ENCODE measurements around the gene TRMT61B.

Gene TRMT61B

DNA sequence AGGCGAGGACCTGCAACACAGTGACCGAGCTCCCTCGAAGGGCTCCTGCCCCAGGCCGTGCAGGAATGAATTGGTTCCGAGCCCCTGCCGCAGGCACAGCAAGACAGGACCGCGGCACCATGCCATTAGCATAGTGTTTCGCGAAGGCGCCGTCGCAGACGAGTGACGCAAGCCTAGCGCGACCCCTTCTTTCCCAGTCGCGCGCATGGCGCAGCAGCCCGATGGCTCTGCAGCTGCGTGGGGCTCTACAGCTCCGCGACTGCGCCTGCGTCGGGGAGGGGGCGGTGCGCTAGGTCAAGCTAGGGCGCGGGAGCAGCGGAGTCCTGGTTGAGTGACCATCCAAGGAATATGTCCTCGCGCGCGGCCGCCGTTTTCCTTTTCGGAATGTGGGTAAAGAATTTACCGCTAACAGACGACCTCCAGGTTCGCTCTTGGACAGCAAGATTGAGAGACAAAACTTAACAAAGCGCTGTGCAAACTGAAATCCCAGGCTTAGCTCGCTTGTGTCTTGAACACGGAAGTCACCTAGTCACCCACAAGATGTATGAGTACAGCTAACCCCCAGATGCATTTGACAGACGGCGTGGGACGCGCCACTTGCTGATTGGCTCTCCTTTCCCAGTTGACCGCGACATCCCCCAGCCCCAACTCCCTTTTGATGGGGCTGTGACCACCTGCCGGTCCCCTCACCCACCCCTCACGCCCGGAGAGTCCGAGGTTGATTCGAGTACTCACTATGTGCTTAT, at the start of gene TRMT61B:
Gene TRMT61B (minus strand): TSS at position 164 of the 746 bp plus-strand sequence. CDS start 32 bp downstream, at position 132.
- peak; percentile 97 for DNase-seq (ENCODE audit: low spot score)

DNA sequence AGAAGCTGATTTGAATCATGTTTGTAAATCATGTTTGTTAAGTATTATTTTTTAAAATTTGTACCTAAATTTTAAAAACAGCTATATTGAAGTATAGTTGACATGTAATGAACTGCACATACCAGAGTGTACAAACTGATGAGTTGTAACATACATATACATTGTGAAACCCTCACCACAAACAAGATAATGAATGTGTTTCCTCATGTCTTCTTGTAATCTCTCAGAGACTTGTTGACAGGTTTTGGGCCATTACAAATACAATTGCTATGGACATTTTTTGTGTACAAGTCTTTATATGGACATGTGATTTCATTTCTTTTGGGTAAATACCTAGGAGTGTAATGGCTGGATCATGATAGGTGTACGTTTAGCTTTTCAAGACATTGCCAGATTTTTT, 45.8 kb upstream of the TRMT61B start:
- DNase-seq (ENCODE audit: low spot score), result no peak

DNA sequence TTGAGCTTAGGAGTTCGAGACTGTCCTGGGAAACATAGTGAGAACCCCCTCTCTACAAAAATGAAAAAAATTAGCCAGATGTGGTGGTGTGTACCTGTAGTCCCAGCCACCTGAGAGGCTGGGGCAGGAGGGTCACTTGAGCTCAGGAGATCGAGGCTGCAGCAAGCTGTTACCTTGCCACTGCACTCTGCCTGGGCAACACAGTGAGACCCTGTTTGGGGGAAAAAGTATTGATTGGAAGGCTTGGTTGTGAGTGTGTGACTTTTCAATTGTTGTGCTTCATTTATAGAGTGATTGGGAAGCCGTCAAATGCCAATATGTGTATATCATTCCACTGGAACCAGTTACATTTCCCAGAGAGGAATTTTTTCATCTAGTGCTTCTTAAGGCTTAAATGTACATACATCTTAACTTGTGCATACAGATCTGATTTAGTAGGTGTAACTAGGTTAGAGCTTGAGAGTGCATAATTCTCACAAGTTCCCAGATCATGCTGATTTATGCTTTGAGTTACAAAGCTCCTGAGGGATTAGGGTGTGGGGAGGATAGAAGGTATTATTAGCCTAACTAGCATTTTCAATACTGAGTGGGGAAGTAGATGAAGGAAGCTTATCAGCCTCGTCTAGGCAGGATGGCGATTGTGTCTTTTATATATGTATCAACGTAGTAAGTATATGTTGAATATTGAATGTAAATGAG, 39.7 kb upstream of the TRMT61B start:
- no peak for DNase-seq (ENCODE audit: low spot score)

DNA sequence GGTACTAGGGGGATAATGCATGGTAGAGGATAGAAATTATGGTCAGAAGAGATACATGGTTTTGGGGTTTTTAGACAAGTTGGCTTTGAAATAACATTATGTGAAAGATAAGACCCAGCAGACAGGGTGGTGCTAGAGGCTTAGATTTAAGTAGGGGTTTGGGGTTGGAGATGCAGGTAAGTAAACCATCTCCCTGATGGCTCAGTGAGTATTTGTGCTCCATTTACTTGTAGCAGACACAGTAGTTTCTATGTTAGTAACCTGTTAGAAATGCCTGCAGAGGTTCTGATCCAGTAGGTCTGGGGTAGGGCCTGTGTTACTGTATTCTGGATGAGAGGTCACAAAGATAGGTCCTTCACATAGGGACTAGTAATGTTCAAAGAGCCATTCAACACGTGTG, 38.1 kb upstream of the TRMT61B start:
- no peak for DNase-seq (ENCODE audit: low spot score)

DNA sequence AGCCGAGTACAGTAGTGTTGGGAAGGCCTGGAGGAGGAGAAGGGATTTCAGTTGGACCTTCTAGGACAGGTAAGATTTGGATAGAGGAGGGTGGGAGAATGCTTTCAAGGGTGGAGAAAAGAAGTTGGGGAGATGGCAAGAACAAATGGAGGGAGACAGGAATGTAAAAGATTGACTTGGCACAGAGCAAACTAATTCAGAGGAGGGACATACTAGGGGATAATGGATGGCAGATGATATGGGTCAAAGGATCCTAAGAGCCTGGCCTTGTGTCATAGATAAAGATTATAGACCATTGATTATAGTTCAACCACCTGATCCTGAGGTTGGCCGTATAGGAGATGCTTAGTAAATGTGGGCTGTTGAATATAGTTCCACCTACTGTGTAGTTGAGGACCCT, 36.7 kb upstream of the TRMT61B start:
- no peak for DNase-seq (ENCODE audit: low spot score)

DNA sequence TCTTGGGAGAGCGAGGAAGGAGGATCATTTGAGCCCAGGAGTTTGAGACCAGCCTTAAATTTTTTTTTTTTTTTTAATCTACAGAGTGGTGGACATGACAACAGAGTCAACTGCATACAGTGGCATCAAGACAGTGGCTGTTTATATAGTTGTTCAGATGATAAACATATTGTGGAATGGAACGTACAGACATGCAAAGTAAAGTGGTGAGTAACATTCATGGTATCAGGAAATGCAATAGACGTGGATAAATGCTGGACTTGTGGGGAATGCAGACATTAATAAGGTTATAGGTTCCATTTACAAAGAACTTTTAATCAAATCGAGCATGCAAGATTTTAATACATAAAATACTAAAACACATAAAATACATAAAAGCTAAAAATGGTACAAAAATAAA, 36.3 kb upstream of the TRMT61B start:
- DNase-seq (ENCODE audit: low spot score), result no peak

DNA sequence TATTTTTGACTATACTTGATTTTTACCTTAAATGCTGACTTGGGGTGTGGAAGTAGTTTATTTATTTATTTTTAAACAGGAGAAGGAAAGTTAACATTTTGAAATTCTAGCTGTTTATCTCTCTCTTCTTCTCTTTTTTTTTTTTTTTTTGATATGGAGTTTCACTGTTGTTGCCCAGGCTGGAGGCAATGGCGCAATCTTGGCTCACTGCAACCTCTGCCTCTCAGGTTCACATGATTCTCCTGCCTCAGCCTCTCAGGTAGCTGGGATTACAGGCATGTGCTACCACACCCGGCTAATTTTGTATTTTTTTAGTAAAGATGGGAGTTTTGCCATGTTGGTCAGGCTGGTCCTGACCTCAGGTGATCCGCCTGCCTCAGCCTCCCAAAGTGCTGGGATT, 35.4 kb upstream of the TRMT61B start:
- no peak for DNase-seq (ENCODE audit: low spot score)

DNA sequence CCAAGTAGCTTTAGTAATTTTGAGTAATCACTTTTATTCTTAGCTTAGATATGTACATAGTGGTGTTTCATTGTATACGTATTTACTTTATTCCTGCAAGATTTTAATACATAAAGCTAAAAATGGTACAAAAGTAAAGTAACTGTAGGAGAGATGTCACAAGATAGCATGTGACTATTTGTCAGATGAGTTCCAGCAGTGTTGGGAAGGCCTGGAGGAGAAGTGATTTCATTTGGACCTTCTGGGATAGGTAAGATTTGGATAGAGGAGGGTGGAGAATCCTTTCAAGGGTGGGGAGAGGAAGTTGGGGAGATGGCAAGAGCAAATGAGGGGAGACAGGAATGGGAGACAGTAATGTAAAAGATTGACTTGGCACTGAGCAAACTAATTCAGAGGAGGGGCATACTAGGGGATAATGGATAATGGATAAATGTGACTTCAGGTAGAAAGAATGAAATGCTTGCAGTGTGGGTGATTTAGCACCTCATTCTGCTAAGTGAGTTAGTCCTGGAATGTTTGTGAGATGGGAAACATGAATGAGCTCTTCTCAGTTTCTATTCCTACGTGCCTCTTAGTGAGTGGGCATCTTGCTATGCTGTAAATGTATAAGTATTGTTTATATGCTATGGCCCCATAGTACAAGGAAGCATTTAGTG, 34.8 kb upstream of the TRMT61B start:
- DNase-seq (ENCODE audit: low spot score), result no peak

DNA sequence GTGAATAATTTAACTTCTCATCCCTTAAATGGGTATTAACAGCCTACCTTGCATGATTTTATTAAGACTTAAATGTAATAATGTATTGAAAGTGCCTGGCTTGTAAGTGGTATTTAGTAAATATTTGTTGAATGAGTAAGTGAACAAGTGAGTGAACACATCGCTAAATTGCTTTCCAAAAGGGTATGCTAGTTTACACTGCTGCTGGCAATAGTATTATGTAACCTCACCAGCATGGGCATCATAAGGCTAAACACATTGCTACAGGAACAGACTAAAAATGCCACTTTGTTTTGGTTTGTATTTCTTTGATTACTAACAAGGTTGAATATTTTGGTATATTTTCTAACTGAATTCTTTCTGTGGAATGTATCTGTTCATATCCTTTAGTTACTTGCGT, 34.2 kb upstream of the TRMT61B start:
- peak; percentile 41 for DNase-seq (ENCODE audit: low spot score)

DNA sequence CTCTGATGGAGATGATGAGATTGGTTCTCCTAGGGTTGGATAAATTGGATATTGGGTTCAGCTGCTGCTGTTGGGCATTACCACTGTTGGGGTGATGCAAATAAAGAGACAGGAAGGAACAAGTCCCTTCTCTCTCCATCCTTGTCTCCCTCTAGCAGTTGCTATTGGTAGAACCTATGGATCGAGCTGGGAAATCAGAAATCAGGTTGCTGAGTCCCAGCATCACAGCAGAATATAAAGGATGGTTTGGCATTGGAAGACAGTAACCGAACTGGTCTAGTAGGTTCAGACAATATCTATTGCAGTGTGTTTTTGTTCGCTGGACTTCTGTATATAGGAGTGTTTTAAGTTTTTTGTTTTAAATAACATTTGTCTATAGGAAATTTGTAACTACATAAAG, 32.5 kb upstream of the TRMT61B start:
- DNase-seq (ENCODE audit: low spot score), result no peak

DNA sequence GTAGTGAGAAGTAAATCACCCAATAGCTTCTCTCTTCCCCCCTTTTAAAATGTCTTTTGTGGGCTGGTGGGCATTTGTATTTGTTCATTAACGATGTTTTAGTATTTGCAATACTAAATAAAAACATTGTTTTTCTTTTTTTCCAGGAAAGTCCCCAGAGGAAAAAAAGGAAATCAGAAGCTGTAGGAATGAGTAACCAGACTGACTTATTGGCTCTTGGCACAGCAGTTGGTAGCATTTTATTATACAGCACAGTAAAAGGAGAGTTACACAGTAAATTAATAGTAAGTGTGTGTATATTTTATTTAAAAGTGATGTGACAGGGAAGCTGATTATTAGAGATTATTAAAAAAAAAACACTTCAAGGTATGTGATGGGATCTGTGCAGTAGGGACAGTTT, 31.7 kb upstream of the TRMT61B start:
- no peak for DNase-seq (ENCODE audit: low spot score)

DNA sequence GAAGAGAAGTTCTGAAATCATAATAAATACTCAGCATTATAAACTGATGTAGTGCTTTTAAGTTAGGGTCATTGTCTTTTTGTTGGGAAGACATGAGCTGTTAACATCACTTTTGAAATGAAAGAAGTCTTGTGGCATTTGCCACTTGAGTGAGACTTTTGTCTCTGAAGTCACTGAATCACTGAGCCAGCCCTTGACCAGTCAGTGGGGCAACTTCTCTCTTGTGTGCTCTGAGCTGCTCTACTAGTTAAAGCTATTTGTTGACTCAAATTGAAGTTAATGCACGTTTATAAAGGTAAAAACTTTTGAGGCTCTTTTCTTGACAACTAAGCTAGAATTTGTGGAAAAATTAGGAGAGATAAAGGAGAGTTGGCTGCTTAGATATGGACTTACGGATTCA, 31.1 kb upstream of the TRMT61B start:
- no peak for DNase-seq (ENCODE audit: low spot score)

DNA sequence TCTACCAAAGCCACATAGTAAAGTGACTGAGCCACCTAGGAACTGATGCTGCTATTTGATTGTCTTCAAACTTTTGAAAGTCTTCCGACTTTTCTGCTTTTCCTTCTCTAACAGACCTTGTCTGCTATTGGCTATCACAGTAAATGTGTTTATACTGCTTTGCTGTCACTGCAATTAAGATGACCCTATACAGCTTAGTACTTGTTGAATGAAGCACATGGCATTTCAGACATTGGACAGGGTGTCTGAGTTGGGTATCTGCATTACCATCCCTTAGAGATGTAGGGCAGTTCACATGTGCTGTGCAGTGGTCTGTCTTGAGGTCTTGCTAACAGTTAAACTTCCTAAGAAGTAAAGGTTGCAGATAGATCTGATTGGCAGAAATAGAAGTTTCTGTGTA, 27.9 kb upstream of the TRMT61B start:
- peak; percentile 19 for DNase-seq (ENCODE audit: low spot score)

DNA sequence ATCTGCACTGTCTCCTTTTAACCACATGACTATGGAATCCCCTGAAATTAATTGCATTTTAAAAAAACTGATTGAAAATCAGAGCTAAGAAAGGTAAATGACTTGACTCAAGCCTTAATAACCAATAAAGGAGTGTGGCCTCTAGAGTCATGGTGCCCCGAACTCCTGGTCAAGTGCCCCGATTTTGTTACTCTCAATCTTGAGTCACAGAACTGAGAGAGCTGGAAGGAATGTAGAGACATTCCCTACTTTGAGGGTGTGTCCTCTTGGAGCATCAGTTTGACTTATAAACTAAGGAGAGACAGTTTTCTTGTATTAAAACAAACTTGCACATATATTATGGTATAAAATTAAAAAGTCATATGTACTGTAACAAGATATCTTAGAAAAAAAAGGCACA, 26.8 kb upstream of the TRMT61B start:
- DNase-seq (ENCODE audit: low spot score), result peak; percentile 90

DNA sequence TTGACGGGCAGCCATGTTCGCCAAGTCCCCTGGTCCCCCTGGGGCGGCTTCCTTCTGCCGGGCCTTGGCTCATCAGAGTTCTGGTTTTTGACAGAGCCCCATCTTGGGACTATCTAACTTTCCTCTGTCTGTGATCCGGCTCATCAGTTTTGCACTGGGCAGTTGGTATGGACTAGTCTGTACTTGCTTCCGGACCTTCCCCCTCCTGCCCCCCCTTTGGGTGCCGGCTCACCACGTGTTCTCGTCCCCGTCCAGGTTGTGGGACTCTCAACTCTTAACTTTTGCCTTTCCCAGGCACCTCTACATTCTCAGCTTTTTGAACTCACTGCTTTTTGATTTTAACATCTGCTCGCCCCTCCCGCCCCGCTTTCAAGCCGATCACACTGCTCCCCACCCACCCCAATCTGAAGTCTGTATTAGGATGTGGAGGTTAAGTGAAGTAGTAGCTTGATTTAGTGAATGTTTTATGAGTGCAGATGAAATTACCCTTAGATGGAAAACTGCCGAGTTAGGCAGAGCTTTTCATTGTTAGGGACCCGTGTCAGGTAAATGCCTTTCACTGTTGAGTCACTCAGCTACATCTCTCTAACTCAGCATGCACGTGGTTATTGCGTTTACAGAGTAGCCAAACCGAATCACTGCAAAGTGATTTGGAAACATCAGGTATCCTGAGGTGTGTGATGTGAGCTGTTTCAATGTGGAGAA, 25.2 kb upstream of the TRMT61B start:
- peak; percentile 82 for DNase-seq (ENCODE audit: low spot score)

DNA sequence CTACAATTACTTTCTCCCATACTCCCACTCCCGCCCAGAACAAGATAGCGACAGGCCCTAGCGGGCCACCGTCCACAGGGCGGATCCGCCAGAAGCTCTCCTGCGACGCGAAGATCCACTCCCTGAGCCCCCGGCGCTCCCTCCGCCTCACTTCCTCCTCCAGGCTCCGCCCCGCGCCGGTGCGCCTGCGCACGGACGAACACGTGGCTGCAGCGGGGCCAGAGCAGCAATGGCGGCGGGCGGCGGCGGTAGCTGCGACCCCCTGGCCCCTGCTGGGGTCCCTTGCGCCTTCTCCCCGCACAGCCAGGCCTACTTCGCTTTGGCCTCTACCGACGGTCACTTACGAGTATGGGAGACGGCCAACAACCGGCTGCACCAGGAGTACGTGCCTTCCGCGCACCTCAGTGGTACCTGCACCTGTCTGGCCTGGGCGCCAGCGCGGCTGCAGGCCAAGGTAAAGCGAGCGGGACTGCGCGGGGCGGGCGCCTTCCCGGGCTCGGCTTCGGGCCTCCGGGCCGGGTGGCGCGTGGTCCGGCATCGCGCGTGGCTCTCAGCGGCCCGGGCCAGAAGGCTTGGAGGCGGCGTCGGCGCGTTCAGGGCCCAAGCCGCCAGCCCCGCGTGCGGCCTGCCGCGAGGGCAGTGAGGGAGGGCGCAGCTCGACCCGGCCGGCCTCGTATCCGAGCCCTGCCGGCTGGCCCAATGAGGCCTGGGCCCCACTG, 24.5 kb upstream of the TRMT61B start, which contains the start of gene WDR43:
Gene WDR43 (plus strand): TSS at position 198 of the 719 bp plus-strand sequence. CDS start 32 bp downstream, at position 230.
- peak; percentile 99 for DNase-seq (ENCODE audit: low spot score)

DNA sequence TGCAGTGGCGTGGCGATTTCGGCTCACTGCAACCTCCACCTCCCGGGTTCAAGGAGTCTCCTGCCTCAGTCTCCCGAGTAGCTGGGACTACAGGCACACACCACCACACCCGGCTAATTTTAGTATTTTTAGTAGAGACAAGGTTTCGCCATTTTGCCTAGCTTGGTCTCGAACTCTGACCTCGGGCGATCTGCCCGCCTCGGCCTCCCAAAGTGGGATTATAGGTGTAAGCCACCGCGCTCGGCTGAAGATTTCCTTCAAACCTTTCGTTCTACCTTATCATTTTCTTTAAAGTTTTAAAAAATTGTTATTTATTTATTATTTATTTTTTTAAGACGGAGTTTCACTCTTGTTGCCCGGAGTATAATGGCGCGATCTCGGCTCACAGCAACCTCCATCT, 23.4 kb upstream of the TRMT61B start:
- no peak for DNase-seq (ENCODE audit: low spot score)

DNA sequence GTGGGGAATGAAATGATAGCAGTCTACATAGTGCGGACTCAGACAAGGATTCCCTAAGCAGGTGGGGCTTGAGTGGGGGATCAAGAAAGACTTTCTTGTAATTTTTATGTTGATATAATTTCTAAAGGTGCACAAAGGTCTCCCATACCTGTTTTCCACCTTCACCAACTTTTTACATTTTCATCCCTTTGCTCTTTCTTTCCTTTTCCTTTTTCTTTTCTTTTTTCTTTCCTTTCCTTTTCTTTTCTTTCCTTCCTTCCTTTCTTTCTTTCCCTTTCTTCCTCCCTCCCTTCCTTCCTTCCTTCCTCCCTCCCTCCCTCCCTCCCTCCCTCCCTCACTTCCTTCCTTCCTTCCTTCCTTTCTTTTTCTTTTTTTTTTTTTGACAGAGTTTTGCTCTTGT, 10.1 kb upstream of the TRMT61B start:
- DNase-seq (ENCODE audit: low spot score), result no peak

DNA sequence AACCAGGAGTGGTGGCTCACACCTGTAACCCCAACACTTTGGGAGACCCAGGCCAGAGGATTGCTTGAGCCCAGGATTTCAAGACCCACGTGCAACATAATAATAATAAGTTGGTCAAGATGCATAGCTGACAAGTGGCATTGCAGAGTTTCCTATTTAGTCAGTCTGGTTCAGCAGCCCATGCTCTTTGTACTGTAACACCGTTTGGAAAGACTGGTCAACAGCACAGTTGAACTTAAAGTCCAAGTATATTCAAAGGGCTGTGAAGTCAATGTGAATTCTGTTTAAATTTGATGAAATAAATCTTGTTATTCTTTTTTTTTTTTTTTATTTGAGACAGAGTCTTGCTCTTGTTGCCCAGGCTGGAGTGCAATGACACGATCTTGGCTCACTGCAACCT, 1.5 kb upstream of the TRMT61B start:
- no peak for DNase-seq (ENCODE audit: low spot score)

DNA sequence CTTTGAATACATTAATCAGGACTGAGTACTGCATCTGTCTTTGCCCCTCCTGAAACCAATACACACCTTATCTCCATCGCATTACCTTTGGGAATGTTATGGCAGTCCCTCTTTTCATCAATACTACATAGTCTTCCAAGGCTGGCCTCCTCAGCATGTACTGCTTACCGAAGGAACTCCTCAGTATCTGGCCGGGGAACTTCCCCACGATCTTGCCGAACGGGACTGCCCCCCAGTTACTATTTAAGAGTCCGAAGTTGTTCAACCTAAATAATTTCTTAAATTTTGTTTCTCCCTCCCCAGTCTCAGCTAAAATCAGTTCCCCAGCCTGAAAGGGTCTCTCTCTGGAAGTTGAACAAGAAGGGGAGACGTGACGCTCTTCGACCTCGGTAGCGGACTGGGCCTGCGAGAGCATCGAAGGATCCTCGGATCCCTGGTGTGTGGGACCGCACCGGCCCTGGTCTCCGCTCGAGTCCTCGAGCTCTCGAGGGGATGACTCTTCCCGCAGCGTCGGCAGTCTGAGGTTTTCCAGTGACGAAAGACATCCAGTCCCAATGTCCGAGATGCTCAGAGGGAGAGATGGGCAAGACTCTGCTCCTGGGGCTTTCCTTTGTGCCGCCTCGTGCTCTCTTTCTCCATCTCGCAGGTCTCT, 489 bp downstream of the TRMT61B start:
- DNase-seq (ENCODE audit: low spot score), result peak; percentile 67

DNA sequence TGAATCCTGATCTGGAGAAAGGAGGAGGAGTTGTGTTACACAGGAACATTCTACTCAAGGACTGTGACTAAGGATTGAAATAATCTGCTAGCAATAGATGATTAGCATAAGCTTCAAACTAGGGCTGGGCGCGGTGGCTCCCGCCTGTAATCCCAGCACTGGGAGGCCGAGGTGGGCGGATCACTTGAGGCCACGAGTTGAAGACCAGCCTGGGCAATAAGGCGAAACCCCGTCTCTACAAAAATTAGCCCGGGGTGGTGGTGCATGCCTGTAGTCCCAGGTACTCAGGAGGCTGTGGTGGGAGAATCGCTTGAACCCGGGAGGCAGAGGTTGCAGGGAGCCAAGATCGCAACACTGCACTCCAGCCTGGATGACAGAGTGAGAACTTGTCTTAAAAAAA, 1.5 kb downstream of the TRMT61B start:
- DNase-seq (ENCODE audit: low spot score), result peak; percentile 42
